ENCODE data around the gene GJC2.

The GJC2 gene

DNA sequence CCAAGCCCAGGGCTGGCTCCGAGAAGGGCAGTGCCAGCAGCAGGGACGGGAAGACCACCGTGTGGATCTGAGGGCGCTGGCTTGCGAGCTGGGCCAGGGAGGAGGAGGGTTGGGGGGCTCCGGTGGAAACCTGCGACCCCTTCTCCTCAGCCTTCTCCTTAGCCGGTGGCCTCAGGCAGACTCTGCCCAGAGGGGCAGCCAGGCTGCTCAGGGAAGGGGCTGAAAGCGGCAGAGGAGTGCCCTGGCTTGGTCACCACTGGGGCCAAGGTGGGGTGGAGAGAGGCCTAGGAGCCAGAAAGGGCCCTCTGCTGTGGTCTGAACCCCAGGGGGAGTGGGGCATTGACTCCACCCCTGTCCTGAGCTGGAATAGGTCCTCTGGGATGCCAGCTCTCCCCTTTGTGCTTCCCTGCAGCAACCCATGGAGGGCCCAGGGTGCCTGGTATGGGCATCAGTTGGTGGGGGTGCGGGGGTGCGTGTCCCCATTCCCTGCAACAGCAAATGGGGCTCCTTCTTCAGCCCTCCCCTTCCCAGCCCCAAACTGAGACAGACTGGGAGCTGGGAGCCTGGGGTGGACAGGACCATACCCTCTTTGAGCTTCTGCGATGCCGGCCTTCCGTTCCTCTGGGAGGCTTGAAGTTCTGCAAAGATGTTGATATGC lies 9.4 kb downstream of the GJC2 start:
- DNase-seq: no peak

DNA sequence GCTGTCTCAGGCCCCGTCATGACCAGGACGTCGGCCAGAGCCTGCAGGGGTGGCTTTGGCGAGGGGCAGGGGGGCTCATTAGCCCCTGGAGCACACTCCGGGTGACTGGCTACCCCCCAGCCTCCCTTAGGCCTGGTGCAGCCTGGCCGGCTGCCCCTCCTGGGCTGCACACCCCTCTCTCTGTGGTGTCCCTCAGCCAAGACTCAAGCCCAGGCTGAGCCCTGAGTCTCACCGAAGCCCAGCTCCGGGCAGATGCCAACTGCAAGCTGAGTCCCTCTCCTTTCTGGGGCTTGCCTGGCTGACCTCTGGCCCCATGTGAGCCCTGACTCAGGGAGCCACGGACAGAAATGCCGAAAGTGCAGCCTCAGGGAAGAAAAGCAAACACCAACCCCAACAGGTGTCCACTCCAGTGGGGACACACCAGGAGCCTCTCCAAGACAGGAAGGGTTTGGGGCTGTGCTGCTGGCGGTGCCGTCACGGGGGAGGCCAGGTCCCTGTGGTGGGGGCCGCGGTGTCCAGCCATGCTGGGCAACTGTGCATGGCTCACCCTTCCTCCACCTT lies 10.6 kb downstream of the GJC2 start:
- no peak for DNase-seq

DNA sequence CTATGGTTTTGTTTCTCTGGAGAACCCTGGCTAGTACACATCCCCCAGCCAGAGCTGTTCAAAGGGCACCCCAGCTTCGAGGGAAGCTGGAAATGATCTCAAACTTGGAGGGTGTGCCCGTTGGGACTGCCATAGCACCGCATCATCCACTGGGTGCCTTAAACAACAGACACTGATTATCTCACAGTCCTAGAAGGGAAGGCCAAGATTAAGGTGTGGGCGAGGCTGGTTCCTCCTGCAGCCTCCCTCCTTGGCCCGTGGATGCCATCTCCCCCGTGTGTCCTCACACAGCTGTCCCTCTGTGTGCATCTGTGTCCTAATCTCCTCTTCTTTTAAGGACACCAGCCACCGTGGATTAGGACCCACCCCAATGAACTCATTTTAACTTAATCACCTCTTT lies 11.6 kb downstream of the GJC2 start:
- DNase-seq: no peak

DNA sequence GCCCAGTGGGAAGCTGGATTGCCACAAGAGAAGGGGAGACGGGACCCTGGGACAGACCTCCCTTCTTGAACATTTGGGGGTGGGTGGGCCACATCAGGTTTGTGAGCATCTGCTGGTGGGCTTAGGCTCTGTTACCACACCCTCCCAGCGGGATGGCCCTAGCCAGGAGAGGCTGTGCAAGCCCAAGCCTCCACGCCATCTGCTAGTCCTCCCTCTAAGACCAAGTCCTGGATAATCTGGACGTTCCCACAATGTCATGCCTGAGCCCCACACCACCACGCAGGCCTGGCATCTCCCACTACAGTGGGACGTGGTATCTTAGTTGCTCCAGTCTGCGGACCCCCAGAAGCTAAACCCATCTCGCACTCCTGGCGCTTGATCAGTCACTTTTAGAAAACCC lies 12.1 kb downstream of the GJC2 start:
- DNase-seq: no peak

DNA sequence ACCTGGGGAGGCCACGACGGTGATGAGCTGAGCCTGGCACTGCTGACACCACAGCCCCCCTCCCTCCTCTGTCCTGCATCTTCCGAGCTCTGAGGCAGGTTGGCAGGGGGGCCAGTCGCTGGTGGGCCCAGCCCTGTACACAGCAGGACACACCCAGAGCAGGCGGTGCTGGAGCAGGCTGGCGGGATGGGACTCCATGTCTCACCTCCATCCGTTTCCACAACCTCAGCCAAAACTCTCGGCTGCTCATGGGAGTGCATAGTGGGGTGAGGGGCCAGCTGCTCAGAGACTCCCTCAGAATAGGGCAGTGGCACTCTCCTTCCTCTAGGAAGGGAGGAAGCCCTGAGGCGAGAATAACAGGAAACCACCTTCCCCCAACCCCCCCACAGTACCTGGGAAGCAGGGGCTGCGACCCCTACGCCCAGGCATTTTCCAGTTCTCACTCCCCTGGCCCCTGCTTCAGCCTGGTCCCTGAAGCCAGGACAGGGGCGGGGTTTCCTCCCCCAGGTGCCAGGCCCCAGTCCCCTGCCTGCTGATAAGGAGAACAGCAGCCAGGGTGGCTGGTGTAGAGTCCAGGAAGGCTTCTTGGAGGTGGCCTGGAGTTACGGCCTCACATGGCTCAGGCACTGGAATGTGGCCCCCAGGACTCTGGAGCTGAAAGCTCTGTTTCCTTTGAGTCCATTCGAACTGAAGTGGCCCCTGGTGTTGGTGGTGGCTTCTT lies 12.7 kb downstream of the GJC2 start:
- no peak for DNase-seq

DNA sequence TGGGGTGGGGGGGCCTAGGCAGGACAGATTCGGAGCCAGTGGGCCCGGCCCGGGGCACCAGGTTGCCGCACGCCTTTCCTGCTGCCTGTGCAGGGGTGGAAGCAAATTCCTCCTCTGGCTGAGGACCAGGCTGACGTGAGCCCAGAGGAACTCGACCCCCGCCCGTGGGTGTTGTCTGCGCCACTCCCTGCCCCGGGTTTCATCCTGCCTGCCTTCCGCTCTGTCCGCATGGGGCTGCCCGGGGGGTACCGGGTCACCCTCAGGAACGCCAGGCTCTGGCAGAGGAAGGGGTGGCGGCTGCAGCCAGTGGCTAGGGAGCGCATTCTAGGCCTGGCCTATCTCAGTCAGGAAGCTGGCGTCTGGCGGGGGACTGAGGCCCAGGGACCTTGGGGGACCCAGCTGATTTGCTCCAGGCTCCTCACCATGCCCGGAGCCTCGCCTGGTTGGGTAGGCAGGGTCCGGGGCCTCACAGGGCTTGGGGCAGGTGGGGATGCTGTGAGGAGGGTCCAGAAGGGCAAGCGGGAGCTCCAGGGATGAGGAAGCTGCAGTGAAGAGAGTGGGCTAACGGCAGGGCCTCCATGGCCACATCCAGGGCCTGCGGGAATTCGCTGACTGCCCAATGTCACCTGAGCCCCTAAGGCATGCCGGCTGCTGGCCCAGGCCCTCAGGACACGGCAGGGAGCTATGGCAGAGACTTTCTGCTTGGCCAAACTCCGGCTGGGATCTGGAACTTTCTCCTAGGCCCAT lies 13.4 kb downstream of the GJC2 start:
- DNase-seq: no peak

DNA sequence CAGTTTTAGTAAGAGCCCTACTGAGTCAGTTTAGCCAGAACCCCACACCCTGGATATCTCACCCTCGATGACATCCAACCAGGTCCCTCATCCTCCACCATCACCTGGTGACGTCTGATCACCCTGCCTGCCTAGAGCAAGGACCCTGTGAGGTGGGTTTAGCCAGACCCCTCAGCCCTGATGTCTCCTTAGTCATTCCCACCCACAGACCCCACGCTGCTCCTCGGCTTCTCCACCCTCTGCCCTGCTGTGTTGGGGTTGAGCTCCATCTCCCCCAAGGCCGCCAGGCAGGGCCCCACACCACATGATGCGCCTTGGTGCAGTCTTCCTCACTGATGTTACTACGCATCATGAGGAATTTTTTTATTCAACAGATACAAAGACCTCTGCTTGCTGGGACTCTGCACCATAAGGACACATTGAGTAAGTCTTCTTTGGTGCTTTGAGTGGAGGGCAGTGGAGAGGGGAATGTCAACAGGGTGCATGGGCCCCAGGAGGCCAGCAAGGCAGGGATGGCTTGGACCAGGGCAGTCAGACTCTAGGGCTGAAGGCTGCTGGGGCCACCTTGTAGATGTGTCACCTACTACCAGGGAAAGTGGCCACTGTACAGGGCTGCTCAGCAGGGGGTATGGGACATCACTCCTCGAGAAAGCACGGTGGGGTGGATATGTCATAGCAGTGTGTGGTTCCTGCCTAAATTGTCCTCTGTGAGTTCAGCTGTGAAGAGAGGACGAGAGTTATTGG lies 14.2 kb downstream of the GJC2 start:
- DNase-seq: no peak

DNA sequence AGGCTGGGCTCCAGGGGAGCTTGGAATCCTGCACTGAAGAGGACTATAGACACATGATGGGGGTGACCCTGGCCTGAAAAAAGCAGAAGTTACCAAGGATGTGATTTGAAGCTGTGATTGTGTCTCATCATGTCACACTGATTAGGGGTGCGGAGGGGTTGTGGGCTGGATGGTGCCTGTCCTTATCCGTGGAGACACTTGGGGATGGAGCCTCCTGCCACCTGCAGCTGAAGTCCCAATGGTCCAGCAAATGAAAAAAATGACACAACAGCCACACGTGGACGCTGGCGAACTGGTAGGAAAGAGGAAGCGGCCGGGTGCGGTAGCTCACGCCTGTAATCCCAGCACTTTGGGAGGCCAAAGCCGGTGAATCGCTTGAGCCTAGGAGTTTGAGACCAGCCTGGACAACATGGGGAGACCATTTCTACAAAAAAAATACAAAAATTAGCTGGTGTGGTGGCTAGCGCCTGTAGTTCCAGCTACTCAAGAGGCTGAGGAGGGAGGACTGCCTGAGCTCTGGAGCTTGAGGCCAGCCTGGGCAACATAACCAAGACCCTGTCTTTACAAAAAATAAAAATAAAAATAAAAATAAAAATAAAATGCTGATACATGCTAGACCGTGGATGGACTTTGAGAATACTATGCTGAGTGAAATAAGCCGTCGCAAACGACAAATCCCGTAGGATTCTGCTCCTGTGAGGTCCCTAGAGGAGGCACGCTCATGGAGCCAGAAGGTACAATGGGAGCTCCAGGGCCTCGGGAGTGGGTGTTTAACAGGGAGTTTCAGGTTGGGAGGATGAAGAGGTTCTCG lies 15.0 kb downstream of the GJC2 start:
- DNase-seq: no peak

DNA sequence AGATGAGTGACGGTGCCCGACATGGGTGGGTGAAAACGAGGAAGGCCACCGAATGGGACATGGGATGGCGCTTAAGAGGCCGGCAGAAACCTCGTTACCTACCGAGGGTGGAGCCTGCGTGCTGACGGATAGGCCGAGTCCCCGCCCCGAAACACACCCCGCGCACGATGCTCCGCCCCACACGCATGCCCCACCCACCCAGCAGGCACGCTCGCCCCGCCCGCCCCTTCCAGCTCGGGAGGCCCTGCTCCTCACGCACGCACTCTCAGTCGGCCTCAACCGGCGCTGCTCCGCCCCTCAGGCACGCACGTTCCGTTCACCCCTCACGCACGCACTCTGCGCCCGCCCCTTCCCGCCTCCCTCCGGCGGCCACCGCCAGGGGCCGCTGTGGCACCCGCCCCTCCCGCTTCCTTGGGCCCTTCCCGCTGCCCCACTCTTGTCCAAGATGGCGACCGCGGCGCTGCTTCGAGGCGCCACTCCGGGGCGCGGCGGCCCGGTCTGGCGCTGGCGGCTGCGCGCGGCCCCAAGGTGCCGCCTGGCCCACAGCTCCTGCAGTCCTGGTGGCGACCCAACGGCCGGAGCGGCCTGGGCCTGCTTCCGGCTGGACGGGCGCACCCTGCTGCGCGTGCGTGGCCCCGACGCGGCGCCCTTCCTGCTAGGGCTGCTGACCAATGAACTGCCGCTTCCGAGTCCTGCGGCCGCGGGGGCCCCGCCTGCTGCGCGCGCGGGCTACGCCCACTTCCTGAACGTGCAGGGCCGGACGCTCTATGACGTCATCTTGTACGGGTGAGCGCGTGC lies 15.8 kb downstream of the GJC2 start, which contains the start of gene IBA57:
Gene IBA57, plus strand, starts transcription at position 433 of the 798 bp plus-strand sequence. Its CDS starts 13 bp downstream, at position 446.
- DNase-seq: peak; percentile 100

DNA sequence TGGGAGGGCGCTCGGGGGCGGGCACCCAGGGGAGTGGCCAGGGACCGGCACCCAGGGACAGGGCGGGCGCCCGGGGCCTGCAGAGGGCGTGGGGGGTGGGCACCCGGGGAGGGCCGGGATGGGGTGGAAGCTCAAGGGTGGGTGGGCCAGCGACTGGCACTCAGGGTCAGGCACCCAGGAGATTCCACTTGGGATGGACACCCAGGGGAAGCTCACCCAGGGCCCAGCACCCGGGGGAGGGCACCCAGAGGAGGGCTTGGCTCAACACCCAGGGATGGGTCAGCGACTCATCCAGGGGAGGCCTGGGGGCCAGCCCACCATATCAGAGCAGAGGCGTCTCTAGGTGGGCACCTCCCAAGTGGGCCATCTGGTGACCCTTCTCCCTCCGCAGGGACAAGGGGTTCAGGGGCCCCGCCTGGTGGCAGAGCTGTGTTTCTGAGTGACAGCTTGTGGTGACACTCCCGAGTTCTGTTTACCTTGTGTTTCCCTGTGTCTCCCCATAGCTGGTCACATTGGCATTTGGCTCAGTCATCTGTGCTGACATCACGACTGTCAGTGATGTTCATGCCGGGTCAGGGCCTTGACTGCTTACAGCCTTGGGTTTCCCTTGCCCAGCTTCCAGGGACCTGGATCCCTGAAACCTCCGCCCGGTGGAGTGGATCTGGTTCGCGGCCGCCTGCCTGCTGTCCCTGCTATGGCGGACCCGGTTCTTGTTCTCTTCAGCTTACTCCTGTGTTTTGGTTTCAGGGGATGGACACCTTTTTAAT lies 16.6 kb downstream of the GJC2 start:
- DNase-seq: peak; percentile 77

DNA sequence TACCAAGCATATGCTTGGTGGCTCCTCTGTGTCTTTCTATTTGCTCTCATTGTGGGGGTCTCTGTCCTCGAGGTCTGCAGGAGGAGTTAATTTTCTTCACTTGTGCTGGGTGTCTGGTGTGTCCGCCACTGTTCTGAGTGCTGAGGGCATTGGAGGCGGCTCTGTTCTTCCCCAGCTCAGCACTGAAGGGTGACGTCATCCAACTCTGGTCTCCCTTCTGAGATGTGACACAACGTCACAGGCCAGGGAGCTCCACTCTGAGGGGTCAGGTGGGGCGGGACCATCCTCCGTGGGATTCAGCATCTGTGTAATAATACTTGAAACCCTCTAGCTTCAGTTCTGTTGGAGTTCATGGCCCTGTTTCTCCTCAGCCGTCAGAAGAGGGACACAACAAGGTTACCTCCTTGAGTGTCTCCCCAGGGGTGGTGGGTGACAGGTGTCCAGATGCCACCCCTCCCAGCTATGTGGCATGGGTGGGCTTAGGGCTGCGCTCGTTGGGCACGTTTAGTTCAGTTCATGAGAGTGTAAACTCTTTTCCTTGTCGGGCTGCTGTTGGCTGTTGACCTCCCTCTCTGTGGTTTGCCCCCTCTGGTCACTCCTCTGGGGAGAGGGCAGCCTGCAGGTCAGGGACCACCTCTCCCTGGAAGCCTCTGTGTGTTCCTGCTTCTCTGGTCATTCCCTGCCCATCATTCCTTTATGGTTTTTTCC lies 19.0 kb downstream of the GJC2 start:
- DNase-seq: no peak

DNA sequence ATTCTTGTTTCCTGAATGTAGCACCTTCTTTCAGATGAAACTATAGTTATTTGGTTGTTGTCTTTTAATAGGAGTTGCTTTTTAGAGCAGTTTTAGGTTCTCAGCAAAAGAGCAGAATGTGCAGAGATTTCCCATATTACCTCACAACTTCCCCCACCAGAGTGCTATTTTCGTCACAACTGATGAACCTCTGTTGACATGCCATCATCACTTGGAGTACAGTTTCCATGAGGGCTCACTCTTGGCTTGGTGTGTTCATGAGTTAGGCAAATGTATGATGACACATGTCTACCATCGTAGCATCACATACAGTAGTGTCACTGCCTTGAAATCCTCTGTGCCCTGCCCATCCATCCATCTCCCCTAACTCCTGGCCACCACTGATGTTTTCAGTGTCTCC lies 19.6 kb downstream of the GJC2 start:
- no peak for DNase-seq

DNA sequence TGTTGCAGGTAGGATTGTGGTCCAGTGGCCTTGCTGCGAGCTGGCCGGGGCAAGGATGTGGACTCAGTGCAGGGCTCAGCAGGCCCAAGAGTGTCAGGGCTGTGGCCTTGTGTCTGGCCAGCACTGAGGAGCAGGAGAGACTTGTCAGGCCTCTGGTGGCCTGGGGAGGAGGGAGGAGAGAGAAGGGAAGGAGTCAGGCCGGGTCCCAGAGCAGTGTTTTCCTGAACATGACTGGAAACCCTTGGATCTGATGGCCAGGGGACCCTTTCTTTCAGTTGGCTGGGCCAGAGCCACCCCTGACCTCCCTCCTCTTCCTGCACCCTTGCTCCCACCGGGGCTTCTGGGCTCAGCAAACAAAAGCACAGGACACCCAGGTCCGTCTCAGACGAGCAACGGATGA lies 20.9 kb downstream of the GJC2 start:
- no peak for DNase-seq

DNA sequence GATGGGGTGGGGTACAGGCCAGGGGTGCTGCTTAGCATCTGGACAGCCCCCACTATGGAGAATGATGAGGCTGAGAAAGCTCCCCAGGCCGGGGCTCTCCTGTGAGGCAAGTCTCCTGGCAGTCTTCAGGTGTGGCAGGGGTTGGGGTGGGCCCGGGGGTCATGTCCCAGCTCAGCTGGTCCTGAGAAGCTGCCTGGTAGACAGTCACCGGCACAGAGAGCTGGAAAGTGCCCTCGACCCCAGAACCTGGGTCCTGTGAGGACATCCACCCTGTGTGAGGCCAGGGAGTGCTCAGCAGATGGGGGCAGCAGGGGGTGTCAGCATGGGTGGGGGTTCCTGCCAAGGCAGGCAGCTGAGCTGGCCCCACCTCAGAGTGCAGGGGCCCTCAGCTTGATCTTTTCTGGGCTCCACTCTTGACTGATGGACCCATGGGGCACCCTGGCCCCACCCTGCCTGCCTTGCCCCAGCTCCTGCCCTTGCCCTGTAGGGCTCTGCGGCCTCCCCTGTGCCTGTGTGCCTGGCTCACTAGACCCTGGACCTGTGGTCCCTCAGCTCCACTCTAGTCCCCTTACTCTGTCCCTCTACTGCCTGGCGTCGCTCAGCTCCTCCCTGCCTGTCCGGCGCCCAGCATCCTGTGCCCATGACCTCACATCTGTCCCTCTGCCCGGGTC lies 21.6 kb downstream of the GJC2 start:
- DNase-seq: peak; percentile 14

DNA sequence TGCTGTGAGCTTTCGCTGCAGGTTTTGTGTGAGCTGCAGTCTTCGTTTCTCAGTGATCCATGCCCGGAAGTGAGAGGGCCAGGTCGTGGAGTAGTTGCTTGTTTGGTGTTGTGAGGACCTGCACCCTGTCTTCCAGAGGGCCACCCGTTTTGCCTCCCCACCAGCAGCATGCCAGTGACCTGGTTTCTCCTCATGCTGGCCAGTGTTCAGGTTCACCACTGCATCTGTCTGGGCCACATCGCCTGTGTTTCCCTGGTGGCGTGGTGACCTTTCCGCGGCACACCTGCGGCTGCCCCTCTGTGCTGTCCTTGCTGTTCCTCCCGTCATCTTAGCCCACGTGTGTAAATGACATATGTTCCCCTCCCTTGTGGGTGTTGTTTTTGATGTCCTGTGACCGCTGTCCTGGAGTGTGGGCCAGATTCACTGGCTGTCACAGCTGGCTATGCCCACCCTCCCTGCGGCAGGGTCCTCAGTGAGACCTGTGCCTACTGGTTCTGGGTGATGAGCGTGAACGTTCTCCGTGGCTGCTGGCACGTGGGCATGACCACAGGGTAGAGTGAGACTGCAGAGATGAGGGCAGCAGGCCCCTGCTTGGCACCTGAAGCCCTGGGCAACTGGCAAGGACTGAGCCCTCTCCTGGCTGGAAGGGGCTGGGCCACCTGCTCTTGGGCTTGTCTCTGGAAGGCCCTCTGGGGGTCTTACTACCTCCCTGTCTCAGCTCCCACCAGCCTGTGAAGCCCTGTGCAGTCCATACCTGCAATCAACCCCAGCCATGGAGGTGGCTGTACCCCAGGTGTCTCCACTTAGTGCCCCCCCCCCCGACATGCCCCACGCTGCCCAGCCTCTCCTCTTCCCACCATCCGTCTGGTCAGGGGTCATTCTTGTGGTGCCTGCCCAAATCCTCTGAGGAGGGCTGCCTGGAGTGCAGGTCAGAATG lies 23.1 kb downstream of the GJC2 start:
- peak; percentile 15 for DNase-seq

DNA sequence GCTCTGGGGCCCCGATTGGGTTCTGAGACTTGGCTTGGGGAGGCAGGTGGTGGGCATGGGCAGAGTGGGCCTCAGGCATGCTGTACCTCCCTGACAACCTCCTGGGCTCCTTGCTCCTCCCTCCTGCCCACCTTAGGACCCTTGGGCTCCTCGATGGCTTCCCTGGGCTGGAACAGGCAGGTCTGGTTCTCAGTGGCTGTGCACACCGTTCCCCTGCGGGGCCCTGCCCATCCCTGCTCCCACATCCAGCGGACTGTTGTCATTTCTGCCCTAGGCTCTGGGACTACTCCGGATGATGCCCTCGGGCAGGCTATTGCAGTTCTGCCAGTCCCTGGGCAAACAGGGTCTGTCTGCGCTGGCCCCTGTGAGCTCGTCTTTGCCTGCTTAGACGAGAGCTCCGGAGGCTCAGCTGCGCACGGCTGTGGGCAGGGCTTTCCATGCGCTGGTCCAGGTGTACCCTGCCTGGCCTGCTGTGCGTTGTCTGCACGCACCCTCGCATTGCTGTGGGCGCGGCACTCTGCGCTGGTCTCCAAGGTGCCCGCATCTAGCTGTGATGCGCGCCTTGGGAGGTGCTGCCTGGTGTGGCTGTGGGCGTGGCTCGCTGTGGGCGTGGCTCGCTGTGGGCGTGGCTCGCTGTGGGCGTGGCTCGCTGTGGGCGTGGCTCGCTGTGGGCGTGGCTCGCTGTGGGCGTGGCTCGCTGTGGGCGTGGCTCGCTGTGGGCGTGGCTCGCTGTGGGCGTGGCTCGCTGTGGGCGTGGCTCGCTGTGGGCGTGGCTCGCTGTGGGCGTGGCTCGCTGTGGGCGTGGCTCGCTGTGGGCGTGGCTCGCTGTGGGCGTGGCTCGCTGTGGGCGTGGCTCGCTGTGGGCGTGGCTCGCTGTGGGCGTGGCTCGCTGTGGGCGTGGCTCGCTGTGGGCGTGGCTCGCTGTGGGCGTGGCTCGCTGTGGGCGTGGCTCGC lies 24.1 kb downstream of the GJC2 start:
- DNase-seq: peak; percentile 47

All from activated T-cell treated with anti-CD3 and anti-CD28 coated beads, Interleukin-2, amount 50 U/mL, for 1 hour (primary cell).